HG03565 (cell line): ENCODE results near the gene PDPR.
"Not testable (repeated sequence)": the region's sequence is repeated elsewhere in the genome, so short reads cannot be mapped to it uniquely, and the experiment has no call there.

Experiments used
- ATAC-seq: cut with Tn5 transposase; IDR thresholded peaks from one replicate; pipeline ENCODE4 v1.9.1; 2021; ENCODE audit warnings: mild to moderate bottlenecking, moderate library complexity; ENCODE audit not compliant: unreplicated experiment

PDPR gene

GRCh38 chr16:70127706-70128105 is 13.6 kb downstream of the PDPR start:
- ATAC-seq, result not testable (repeated sequence)

DNA sequence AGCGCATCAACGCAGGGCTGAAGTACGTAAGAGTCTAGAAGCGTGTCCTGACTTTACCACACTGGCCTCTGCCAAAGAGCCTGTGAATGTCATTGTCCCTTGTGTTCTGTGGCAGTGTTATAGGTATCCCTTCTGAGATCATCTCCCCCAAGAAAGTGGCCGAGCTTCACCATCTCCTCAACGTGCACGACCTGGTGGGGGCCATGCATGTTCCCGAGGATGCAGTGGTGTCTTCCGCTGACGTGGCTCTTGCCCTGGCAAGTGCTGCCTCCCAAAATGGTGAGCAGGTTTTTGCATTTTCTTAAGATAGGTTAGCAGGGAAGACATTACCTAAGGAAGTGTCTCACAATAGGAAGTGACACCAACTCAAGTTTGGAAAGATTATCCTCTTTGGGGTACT is 14.7 kb downstream of the PDPR start:
- not testable (repeated sequence) for ATAC-seq

GRCh38 chr16:70135796-70136195 is 21.7 kb downstream of the PDPR start:
- ATAC-seq, result not testable (repeated sequence)

DNA sequence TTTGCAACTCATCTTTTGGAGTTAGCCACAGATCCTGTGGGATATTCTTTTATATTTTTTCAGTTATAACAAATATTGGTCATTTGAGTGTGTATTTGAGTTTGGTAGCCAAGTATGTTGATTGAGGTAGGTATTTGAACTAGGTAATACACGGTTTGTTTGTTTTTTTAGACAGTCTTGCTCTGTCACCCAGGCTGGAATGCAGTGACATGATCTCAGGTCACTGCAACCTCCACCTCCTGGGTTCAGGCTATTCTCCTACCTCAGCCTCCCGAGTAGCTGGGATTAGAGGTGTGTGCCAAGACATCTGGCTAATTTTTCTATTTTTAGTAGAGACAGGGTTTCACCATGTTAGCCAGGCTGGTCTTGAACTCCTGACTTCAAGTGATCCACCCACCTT is 22.5 kb downstream of the PDPR start:
- not testable (repeated sequence) for ATAC-seq

- not testable (repeated sequence) for ATAC-seq
Measured at GRCh38 chr16:70142739-70143138, 28.6 kb downstream of the PDPR start.

GRCh38 chr16:70143231-70143895 is 29.2 kb downstream of the PDPR start:
- not testable (repeated sequence) for ATAC-seq

- not testable (repeated sequence) for ATAC-seq
Measured at GRCh38 chr16:70147853-70148252, 33.7 kb downstream of the PDPR start.

DNA sequence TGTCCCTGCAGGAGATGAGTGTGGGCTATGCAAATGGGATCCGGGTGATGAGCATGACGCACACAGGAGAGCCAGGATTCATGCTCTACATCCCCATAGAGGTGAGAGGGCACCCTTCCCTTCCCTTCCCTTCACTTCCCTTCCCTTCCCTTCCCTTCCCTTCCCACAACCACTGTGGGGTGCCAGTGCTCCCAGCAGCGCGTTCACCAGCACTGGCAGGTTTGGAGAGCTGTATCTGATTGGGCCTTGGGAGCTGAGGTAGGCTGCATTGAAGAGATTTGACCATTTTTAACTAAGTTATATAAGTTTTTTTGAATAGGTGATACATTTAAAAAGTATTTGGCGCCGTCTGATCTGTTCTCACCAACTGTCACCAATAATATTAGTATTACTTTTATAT is 34.3 kb downstream of the PDPR start:
- ATAC-seq, result not testable (repeated sequence)

DNA sequence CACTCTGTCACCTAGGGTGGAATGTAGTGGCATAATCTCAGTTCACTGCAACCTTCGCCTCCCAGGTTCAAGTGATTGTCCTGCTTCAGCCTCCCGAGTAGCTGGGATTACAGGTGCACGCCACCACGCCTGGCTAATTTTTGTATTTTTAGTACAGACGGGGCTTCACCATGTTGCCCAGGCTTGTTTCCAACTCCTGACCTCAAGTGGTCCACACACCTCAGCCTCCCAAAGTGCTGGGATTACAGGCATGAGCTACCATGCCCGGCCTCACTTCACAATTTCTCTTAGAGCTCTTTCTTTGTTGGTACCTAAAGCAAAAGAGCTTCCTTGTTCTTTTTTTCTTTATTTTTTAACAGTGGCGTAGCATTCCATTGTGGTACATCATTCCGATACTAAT is 35.2 kb downstream of the PDPR start:
- not testable (repeated sequence) for ATAC-seq

DNA sequence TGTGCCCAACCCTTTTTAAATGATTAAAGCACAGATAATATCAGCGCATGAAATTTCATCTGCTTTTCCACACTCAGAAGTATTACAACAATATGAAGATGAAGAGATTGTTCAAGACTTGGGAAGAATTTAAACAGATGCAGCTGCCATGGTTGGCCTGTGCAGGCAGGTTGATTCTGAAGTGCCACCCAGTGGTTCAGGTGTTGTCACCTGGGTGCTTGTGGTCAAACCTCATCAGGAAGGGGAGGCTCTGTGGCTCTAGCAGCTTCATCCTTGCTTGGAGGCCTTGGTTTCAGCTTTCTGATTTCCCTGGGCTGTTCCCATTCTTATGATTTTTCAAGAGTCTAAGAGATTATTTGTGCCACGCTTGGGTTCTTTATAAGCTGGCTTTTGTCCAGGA is 37.3 kb downstream of the PDPR start:
- no peak for ATAC-seq

- ATAC-seq, result no peak
Measured at GRCh38 chr16:70151941-70152509, 37.9 kb downstream of the PDPR start.

DNA sequence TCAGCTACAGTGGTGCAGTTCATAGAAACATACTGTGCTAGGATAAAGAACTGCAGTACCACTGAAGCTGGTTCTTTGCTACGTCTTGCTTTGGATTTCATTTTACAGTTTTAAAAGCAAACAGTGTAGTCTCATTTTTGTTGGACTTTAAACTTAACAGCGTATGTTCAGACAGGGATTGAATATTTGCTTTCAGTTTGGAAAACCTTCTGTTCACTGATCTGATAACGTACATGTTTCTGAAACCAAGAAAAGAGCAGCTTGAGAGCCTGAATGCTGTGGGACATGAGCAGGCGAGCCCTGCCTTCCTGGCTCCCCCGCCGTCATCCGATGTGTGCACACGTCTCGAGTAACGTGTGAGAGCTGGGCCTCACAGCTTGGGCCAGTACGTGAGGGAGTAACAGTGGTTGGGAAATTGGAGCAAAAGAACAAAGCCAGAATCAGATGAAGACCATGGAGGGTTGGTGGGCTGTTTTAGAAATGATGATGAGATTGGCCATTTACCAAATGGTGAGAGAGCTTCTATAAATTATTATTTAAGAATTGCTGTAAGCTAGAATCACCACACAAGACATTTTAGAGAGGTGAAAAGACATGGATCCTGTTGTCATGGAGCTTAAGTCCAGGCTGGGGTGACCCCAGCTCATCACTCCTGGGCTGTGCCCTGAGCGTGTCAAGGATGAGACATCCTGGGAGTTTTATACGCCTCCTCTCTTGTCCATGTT is 38.6 kb downstream of the PDPR start:
- no peak for ATAC-seq

DNA sequence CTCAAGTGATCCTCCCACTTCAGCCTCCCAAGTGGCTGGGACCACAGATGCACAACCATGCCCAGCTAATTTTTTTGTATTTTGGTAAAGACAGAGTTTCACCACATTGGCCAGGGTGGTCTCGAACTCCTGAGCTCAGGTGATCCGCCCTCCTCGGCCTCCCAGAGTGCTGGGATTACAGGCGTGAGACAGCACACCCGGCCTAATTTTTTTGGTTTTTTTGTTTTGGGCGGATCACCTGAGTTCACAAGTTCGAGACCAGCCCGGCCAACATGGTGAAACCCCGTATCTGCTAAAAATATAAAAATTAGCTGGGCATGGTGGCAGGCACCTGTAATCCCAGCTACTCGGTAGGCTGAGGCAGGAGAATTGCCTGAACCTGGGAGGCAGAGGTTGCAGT is 40.6 kb downstream of the PDPR start:
- not testable (repeated sequence) for ATAC-seq

GRCh38 chr16:70156207-70156978 is 42.3 kb downstream of the PDPR start:
- ATAC-seq, result no peak

DNA sequence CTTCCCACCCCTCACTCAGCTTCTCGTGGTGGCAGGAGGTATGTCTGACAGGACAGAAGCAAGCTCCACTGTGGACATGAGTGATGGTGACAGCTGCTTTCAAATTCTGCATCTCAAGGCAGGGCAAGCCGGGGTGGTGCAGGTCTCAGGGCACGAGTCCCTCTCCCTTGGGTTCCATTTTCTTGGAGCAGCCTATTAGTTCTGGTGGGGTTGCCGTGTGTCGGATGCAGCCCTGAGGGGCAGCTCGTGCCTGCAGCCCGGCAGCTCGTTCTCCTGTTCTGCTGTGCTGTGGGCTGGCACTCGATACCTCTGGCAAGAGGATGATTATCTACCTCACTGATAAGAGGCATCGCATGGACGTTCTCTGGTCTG is 43.0 kb downstream of the PDPR start:
- ATAC-seq, result no peak

DNA sequence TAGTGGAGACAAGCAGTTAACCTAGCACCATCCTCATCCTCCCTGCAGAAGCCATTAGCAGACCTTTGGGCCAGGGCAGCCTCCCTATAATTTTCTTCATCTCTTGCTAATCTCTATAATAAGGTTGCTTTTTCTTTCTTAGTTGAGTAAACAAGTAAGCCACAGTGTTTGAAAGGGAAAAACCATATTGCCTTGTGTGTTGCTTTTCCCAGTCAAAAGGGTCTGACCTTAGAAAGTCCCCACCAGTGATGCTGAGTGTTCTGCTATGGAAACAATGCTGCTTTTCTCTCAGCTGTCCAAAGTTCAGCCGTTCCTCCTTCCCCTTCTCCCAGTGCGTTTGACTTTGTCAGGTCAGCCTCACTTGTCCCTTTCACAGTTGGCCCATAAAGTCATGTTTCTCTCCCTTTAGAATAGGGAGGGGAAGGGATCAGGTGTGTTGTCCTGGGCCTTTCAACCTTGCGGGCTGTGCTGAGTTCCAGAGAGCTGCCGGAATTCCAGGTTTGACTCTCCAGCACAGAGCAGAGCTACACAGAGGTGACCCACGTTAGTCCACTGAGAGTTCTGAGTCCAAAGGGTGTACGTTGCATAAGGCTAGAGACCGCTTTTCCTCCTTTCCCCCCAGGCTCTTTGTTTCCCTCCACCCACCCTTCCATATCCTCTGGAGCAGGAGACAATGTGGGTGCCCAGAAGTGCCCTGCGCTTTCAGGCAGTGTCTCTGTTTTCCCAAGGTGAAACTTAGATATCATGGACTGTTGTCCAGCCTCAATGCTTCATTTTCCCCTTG is 43.5 kb downstream of the PDPR start:
- no peak for ATAC-seq

GRCh38 chr16:70158261-70158939 is 44.3 kb downstream of the PDPR start:
- ATAC-seq, result no peak

DNA sequence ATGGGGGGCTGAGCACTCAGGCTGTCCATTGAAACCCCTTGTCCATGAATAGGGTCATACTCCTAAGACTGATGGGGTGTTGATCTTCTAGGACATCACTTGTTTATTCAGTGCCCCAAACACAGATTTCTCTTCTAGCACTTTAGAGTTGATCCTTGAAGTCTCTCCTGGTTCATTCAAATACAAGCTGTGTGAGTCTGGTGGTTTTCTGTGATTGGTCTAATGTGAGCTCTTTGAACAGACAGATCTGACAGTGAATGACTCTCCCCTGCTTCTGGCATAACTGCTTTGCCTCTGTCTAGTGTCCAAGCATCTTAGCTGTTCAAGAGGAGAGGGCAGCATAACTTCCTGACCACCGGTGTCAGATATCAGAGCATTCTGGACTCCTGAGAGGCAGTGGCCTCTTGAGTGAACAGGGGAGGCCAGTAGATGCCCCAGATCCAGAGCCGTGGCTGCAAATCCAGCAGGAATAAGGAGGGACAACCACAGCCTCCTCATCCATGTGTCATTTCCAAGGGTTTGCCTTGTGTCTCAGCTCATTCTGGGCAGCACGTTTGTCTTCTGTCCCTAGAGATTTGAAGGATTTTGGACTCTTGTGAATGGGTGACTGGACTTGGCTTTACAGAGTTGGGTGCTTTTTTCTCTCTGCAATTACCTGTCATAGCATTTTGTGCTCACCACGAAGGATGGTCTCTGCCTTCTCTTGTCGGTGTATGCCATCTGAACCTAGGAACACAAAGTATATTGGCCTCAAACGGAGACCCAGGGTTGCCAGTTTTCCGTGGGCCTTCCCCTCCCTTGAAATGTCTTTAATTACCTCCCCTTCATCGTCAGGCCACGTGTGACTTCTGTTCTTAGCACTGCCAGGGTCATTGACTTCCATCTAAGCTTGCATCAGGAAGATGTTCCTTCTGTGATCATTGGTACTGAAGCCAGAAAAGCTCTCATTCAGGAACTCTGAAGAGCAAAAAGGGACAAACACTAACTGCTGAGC is 45.5 kb downstream of the PDPR start:
- no peak for ATAC-seq

DNA sequence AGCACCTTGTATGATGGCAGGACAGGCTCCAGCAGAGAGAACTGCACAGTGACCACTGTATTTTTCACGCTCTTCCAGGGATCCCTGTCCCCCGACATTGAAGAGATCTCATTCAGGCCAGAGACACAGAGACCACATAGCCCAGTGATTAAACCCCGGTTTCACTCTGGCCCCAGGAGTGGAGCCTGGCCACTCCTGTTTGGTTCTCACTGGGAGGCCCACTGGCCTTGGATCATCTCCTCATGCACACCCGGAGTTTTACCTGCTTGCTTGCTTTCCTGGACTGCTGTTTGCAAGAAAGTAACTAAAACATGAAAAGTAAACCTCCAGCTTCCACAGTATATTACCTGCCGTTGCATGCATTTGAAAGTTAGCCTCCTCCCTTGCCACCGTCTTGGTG is 46.3 kb downstream of the PDPR start:
- no peak for ATAC-seq
